NCI-H1092 (cell line): Measurements from ENCODE around the gene TEX35.
"Not testable (repeated sequence)": the region's sequence is repeated elsewhere in the genome, so short reads cannot be mapped to it uniquely, and the experiment has no call there.

Source experiments
- DNase-seq: peaks from one replicate; lab custom pipeline; 2025; lab: John Stamatoyannopoulos, UW

The TEX35 gene

DNA sequence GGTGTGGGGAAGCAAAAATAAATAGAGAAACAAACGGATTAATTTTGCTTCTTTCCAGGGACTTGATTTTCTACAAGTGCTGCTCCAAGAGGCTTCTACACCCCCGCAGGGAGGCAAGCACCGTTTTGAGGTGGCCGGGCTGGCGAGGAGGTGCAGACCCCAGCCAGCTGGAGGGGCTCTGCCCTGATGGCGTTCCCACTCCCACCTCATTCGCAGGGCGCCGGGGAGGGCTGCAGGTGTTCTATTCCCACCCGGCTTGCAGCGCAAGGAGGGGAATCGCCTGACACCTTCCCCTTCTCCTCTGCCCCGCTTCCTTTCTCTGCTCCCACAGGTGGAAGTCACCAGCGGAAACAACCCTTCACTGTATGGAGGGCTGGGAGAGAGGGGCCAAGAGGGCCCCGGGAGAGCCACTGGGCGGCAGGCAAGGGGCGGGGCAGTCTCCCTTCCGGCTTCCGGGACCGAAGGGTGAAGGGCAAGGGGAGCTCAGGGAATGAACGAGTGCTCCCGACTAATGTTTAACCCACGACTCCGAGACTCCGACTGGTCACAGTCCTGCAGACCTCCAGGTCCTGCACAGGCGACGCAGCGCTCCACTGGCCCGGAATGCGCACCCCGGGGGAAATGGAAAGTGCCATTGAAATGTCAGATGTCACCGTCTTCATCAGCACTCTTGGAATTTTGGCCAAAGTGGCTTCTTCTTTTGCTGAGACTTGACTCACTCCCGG lies 29.1 kb downstream of the TEX35 start:
- no peak for DNase-seq

- peak; percentile 54 for DNase-seq
Observed at GRCh38 chr1:178542554-178543289, 29.8 kb downstream of the TEX35 start.

DNA sequence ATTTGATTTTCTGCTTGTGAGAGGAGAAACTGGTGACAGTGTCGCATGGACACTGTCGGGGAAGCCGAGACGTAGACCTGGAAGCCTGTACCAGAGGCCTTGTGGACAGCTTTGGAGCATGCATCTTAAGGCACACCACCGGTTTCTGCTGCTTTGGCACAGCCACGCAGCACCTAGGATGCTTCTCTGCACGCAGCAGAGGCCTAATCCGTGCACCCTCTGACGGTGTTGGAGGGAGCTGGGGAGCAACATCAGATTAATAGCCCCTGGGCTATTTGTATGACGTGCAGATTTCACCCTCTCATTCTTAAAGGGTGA lies 30.3 kb downstream of the TEX35 start:
- DNase-seq, result no peak

DNA sequence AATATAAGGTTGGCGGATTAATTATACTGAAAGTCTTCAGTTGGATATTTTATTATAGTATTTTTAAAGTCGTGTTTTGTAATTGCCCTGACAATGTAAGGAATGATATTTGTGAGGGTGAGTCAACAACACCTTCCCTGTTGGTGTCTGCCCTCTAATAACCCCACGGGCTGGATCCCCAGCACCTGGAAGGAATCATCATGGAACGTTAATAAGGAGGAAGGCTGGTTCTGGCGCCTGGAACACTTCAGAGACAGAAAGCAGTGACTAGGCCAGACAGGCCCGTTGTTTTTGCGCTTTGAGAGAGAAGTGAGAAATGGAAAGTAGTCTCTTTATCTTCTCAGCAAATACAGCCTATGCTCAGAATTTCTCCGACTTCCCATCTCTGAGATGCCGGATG lies 31.6 kb downstream of the TEX35 start:
- DNase-seq, result no peak

DNA sequence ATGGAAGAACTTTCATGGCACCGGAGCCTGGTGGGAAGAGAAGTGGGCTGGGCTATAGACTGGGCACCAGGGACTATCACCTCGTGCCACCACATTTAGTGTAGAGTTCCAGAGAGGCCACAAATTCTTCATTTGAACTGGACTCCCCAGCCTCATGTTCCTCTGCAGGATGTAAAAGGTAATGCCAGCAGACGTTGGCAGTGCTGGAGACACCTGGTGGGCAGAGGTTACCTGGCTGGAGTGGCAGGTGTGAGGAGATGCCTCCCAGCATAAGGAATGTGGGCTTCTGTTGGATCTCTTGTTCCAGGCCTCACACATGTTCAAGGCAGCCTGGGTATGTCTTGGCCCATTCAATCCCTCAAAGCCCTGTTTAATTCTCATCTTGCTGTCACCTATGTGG lies 35.2 kb downstream of the TEX35 start:
- DNase-seq, result no peak

- DNase-seq, result no peak
Observed at GRCh38 chr1:178551307-178551706, 38.4 kb downstream of the TEX35 start.

- DNase-seq, result no peak
Observed at GRCh38 chr1:178551940-178552339, 39.0 kb downstream of the TEX35 start.

GRCh38 chr1:178552856-178553255 lies 39.9 kb downstream of the TEX35 start:
- DNase-seq, result no peak

DNA sequence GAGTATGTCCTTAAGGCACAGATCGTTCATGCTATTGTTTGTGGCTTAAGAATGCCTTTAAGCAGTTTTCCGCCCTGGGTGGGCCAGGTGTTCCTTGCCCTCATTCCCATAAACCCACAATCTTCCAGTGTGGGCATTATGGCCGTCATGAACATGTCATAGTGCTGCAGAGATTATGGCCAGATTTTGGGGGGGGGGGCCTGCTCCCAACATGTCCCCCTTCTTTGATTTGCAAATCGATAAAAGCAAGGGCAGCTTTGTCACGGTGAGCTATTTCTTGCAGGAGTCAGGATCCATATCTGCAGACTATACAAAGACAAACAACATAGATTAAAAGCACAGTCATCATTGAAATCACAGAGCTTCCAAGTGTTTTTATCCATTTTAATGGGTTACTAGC lies 41.4 kb downstream of the TEX35 start:
- DNase-seq, result not testable (repeated sequence)

DNA sequence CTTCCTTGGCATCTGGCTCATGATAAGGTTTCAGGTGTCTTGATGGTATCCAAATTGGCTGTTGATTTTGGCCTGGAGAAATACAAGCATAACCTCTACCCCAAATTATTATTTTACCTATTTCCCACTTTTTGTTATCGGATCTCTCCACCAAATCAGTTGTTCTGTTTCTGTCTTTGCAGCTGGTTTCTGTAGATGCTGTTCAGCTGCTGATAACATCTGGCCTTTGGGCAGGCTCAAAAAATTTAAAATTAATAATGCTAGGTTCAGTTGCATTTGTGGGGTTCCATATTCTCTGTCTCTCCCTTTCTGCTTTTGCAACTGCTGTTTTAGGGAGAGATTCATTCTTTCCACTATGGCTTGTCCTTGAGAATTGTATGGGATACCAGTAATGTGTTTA lies 42.7 kb downstream of the TEX35 start:
- DNase-seq, result not testable (repeated sequence)

DNA sequence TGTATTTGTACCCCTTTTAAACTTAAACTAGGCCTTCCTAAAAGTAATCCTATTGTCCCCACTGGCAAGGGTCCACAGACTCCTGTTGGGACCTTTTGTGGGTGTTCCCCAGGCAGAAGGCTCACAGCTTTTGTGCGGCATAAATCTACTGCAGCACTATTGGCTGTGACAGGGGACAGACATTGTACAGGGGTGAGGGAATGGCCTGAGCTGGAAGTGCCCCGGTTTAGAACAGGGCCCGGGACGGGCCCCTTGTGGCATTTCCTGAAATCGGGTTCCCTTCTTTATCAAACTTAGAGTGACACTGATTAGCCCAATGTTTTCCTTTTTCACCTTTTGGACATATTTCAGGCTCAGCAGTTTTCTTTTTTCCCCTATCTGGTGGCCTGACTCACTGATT lies 45.9 kb downstream of the TEX35 start:
- DNase-seq, result not testable (repeated sequence)

DNA sequence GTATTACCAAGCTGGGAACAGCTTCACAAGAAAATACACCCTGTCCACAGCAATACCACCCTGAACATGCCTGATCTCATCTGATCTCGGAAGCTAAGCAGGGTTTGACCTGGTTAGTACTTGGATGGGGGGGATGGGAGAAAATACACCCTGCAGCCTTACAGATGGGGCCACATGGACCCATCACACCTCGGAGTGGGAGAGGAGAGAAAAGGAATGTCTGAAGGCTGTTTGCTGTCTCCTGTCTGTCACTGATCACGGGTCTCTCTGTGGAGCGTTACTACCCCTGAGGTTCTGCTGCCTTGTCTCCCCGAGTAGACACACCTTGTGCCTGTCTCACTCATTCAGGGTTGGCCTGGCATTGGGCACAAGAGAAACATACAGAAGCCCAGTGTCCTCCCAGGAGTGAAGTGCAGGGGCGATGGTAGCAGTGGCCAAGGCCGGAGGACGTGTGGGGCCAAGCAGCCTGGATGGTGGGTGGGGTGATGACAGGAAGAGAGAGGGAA lies 48.0 kb downstream of the TEX35 start:
- DNase-seq, result no peak

DNA sequence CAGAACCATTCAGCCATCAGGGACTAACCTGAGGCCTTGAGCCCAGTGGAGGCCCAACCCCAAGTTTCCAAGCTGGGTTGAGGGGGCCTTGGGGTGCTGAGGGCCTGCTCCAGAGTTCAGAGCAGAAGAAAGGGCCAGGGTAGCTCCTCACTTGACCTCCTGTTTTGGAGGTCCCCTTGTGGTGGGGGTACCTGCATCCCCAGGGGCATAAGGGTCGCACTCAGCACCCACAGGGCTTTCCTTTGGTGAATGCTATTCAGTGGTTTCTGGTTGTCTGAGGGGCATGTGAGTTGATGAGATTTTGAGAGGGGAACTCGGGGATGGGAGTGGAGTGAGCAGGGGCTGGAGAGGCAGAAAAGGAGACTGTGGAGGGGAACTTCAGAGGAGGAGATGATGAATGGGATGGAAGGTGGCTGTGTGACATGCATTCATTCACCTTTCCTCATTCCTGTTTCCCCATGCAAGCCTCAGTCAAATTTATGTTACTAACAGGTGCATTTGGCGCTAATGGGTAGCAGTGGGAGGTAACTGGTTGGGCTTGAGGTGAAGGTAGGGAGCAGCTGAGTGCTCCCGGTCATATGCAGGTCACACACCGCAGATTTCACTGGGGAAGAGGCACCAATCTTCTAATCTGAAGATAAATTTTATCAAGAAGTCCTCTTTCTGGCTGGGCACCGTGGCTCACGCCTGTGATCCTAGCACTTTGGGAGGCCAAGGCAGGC lies 50.4 kb downstream of the TEX35 start:
- no peak for DNase-seq

GRCh38 chr1:178564086-178564782 lies 51.3 kb downstream of the TEX35 start:
- DNase-seq, result no peak

- no peak for DNase-seq
Observed at GRCh38 chr1:178564783-178565180, 51.9 kb downstream of the TEX35 start.

- no peak for DNase-seq
Observed at GRCh38 chr1:178565586-178565985, 52.7 kb downstream of the TEX35 start.

DNA sequence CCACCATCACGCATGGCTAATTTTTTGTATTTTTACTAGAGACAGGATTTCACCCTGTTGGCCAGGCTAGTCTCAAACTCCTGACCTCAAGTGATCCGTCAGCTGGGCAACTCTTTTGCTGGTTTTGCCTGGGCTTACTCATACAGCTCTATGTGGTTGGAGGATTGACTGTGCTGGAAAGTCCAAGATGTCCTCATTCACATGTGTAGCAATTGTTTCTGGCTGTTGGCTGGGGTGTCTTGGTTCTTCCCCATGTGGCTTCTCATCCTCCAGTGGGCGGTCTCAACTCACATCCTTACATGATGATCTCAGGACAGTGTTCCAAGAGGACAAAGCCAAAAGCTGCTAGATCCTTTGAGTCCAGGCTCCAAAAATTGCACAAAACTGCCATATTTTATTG lies 53.3 kb downstream of the TEX35 start:
- no peak for DNase-seq

DNA sequence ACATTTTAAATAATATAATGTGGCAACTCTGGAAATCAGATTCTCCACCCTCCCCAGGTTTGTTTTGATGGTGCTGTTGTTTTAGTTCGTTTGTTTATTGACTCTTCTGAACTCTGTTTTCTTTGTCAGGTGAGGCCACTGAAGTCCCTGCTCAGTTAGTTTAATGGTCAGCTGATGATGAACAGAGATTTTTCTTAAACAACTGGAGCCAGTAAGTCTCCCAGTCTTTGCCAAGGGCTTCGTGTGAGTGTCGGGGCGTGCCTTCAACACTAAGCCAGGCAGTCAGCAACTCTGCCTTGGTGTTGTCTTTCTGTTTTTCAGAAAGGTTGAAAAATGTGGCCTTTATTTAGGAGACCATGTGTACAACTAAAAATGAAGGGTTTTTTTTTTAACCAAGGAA lies 58.9 kb downstream of the TEX35 start:
- DNase-seq, result no peak
